Measurements from ENCODE around the gene PPP2R5C.
"Not testable (repeated sequence)": the region's sequence is repeated elsewhere in the genome, so short reads cannot be mapped to it uniquely, and the experiment has no call there.

Gene PPP2R5C

GRCh38 chr14:101739446-101740141, 21.9 kb upstream of the PPP2R5C start:
- Histone ChIP-seq H3K4ac (ENCODE audit: low read depth, low read length) (no peak overlapping the region), H2BK5ac (ENCODE audit: low read depth, low read length, poor library complexity) (no peak overlapping the region), H4K12ac (ENCODE audit: low read depth, low read length) (no peak overlapping the region), H3K4me2 (ENCODE audit: low read length) (no peak overlapping the region), H3K9ac (ENCODE audit: low read length) (no peak overlapping the region), H3K18ac (ENCODE audit: low read length) (no peak overlapping the region), H3K79me1 (ENCODE audit: low read length) (no peaks in the 10 kb centered on the region), H2BK120ac (ENCODE audit: insufficient read depth, low read length, poor library complexity) (no peak overlapping the region), H3K27ac (ENCODE audit: low read depth, low read length) (no peak overlapping the region), H3K14ac (ENCODE audit: low read length) (no peak overlapping the region), H3K79me2 (ENCODE audit: control insufficient read depth, insufficient read depth, low read length, poor library complexity) (no peaks in the 10 kb centered on the region), H4K91ac (ENCODE audit: low read depth, low read length) (no peak overlapping the region), H3K4me3 (ENCODE audit: low read depth, low read length) (no peak overlapping the region), H2BK12ac (ENCODE audit: low read length) (no peak overlapping the region), H3K27me3 (ENCODE audit: insufficient read depth, low read length) (no peaks in the 10 kb centered on the region), H2AK5ac (ENCODE audit: low read length) (no peak overlapping the region), H4K8ac (ENCODE audit: low read depth, low read length) (no peak overlapping the region), H3K9me3 (ENCODE audit: insufficient read depth, low read depth, low read length) (peaks cover 16% of the 10 kb centered on the region), H3K36me3 (ENCODE audit: control insufficient read depth in 1 of 2, insufficient read depth in 2 of 2, low read length in 2 of 2) (no peaks in the 10 kb centered on the region), H3K4me1 (ENCODE audit: control insufficient read depth in 1 of 2, insufficient read depth in 2 of 2, low read length in 2 of 2) (no peaks in the 10 kb centered on the region), H2AFZ (ENCODE audit: insufficient read depth, low read length, poor library complexity) (no peak overlapping the region), H3K23ac (ENCODE audit: low read length) (no peak overlapping the region)
- WGBS (ENCODE audit: extremely low coverage, insufficient coverage, insufficient read length): no CpG with 5 or more reads among the region's 8 CpGs
- DNase-seq: no peak

- no peak overlapping the region for H3K23ac ChIP-seq (ENCODE audit: low read length)
- H3K27me3 ChIP-seq (ENCODE audit: insufficient read depth, low read length): no peaks in the 10 kb centered on the region
- no peak overlapping the region for H4K8ac ChIP-seq (ENCODE audit: low read depth, low read length)
- peak overlapping the region; percentile 37 for H3K4me3 ChIP-seq (ENCODE audit: low read depth, low read length)
- WGBS (ENCODE audit: extremely low coverage, insufficient coverage, insufficient read length): no CpG with 5 or more reads among the region's 3 CpGs
- no peak overlapping the region for H3K18ac ChIP-seq (ENCODE audit: low read length)
- H3K36me3 ChIP-seq (ENCODE audit: control insufficient read depth in 1 of 2, insufficient read depth in 2 of 2, low read length in 2 of 2): no peaks in the 10 kb centered on the region
- no peak overlapping the region for H4K91ac ChIP-seq (ENCODE audit: low read depth, low read length)
- no peaks in the 10 kb centered on the region for H3K4me1 ChIP-seq (ENCODE audit: control insufficient read depth in 1 of 2, insufficient read depth in 2 of 2, low read length in 2 of 2)
- no peak overlapping the region for H3K14ac ChIP-seq (ENCODE audit: low read length)
- H4K12ac ChIP-seq (ENCODE audit: low read depth, low read length): no peak overlapping the region
- H2BK5ac ChIP-seq (ENCODE audit: low read depth, low read length, poor library complexity): no peak overlapping the region
- H3K79me1 ChIP-seq (ENCODE audit: low read length): no peaks in the 10 kb centered on the region
- no peak overlapping the region for H2BK12ac ChIP-seq (ENCODE audit: low read length)
- no peaks in the 10 kb centered on the region for H3K79me2 ChIP-seq (ENCODE audit: control insufficient read depth, insufficient read depth, low read length, poor library complexity)
- no peak overlapping the region for H3K9ac ChIP-seq (ENCODE audit: low read length)
- H3K27ac ChIP-seq (ENCODE audit: low read depth, low read length): no peak overlapping the region
- H3K4me2 ChIP-seq (ENCODE audit: low read length): no peak overlapping the region
- no peak for DNase-seq
- no peak overlapping the region for H2BK120ac ChIP-seq (ENCODE audit: insufficient read depth, low read length, poor library complexity)
- no peak overlapping the region for H2AK5ac ChIP-seq (ENCODE audit: low read length)
- H2AFZ ChIP-seq (ENCODE audit: insufficient read depth, low read length, poor library complexity): no peak overlapping the region
- H3K9me3 ChIP-seq (ENCODE audit: insufficient read depth, low read depth, low read length): peaks cover 16% of the 10 kb centered on the region
- H3K4ac ChIP-seq (ENCODE audit: low read depth, low read length): no peak overlapping the region
Measured at GRCh38 chr14:101740981-101741380, 20.5 kb upstream of the PPP2R5C start.

GRCh38 chr14:101743701-101744100, 17.8 kb upstream of the PPP2R5C start:
- no peak overlapping the region for H3K9ac ChIP-seq (ENCODE audit: low read length)
- no peak overlapping the region for H4K8ac ChIP-seq (ENCODE audit: low read depth, low read length)
- H2BK12ac ChIP-seq (ENCODE audit: low read length): no peak overlapping the region
- no peak overlapping the region for H3K23ac ChIP-seq (ENCODE audit: low read length)
- peaks cover 12% of the 10 kb centered on the region for H3K9me3 ChIP-seq (ENCODE audit: insufficient read depth, low read depth, low read length)
- no peak overlapping the region for H3K4ac ChIP-seq (ENCODE audit: low read depth, low read length)
- no peak overlapping the region for H3K18ac ChIP-seq (ENCODE audit: low read length)
- no peaks in the 10 kb centered on the region for H3K79me1 ChIP-seq (ENCODE audit: low read length)
- H2AFZ ChIP-seq (ENCODE audit: insufficient read depth, low read length, poor library complexity): no peak overlapping the region
- H3K4me2 ChIP-seq (ENCODE audit: low read length): no peak overlapping the region
- no peaks in the 10 kb centered on the region for H3K79me2 ChIP-seq (ENCODE audit: control insufficient read depth, insufficient read depth, low read length, poor library complexity)
- WGBS (ENCODE audit: extremely low coverage, insufficient coverage, insufficient read length): no CpG with 5 or more reads among the region's 6 CpGs
- no peaks in the 10 kb centered on the region for H3K27me3 ChIP-seq (ENCODE audit: insufficient read depth, low read length)
- H3K4me3 ChIP-seq (ENCODE audit: low read depth, low read length): no peak overlapping the region
- H3K36me3 ChIP-seq (ENCODE audit: control insufficient read depth in 1 of 2, insufficient read depth in 2 of 2, low read length in 2 of 2): no peaks in the 10 kb centered on the region
- no peak overlapping the region for H3K14ac ChIP-seq (ENCODE audit: low read length)
- H4K12ac ChIP-seq (ENCODE audit: low read depth, low read length): no peak overlapping the region
- no peaks in the 10 kb centered on the region for H3K4me1 ChIP-seq (ENCODE audit: control insufficient read depth in 1 of 2, insufficient read depth in 2 of 2, low read length in 2 of 2)
- DNase-seq: no peak
- no peak overlapping the region for H2AK5ac ChIP-seq (ENCODE audit: low read length)
- H2BK5ac ChIP-seq (ENCODE audit: low read depth, low read length, poor library complexity): no peak overlapping the region
- H3K27ac ChIP-seq (ENCODE audit: low read depth, low read length): no peak overlapping the region
- no peak overlapping the region for H2BK120ac ChIP-seq (ENCODE audit: insufficient read depth, low read length, poor library complexity)
- no peak overlapping the region for H4K91ac ChIP-seq (ENCODE audit: low read depth, low read length)

- not testable (repeated sequence) for H4K91ac ChIP-seq (ENCODE audit: low read depth, low read length); H3K79me2 ChIP-seq (ENCODE audit: control insufficient read depth, insufficient read depth, low read length, poor library complexity); H3K23ac ChIP-seq (ENCODE audit: low read length); H3K36me3 ChIP-seq (ENCODE audit: control insufficient read depth in 1 of 2, insufficient read depth in 2 of 2, low read length in 2 of 2); H3K14ac ChIP-seq (ENCODE audit: low read length); H3K18ac ChIP-seq (ENCODE audit: low read length); H2AFZ ChIP-seq (ENCODE audit: insufficient read depth, low read length, poor library complexity); H3K79me1 ChIP-seq (ENCODE audit: low read length); H2BK12ac ChIP-seq (ENCODE audit: low read length); H3K27me3 ChIP-seq (ENCODE audit: insufficient read depth, low read length); H3K4ac ChIP-seq (ENCODE audit: low read depth, low read length); H3K4me3 ChIP-seq (ENCODE audit: low read depth, low read length); H2BK120ac ChIP-seq (ENCODE audit: insufficient read depth, low read length, poor library complexity); DNase-seq; H2AK5ac ChIP-seq (ENCODE audit: low read length); H3K9ac ChIP-seq (ENCODE audit: low read length); H2BK5ac ChIP-seq (ENCODE audit: low read depth, low read length, poor library complexity); H3K27ac ChIP-seq (ENCODE audit: low read depth, low read length); H4K8ac ChIP-seq (ENCODE audit: low read depth, low read length); H3K4me1 ChIP-seq (ENCODE audit: control insufficient read depth in 1 of 2, insufficient read depth in 2 of 2, low read length in 2 of 2); H3K4me2 ChIP-seq (ENCODE audit: low read length); H4K12ac ChIP-seq (ENCODE audit: low read depth, low read length)
- H3K9me3 ChIP-seq (ENCODE audit: insufficient read depth, low read depth, low read length): peaks cover 12% of the 10 kb centered on the region
- no CpG with 5 or more reads among the region's 6 CpGs for WGBS (ENCODE audit: extremely low coverage, insufficient coverage, insufficient read length)
Measured at GRCh38 chr14:101744382-101744781, 17.1 kb upstream of the PPP2R5C start.
